Immature natural killer cell (primary cell): Measurements from ENCODE around the gene PEPD. TPM values are rescaled to one million over a fixed set of nuclear protein-coding genes. Genes with fewer than 3 reads are reported as not detected.

Experiments
- DNase-seq, 3 donors: peaks; one replicate each; pipeline ENCODE4 v3.0.0; 2022; ENCODE audit warnings: mixed read lengths in 1 of 3
- H3K27ac Mint-ChIP-seq, 6 donors: one replicate each; pipeline ENCODE4 v1.8.0; 2020; ENCODE audit warnings: mixed read lengths in 6 of 6, mild to moderate bottlenecking in 5 of 6, inconsistent platforms in 4 of 6, moderate library complexity in 3 of 6
- H3K27me3 Mint-ChIP-seq, 3 donors: one replicate each; pipeline ENCODE4 v1.8.0; 2020 to 2021; ENCODE audit warnings: low read depth in 3 of 3, mild to moderate bottlenecking in 3 of 3, mixed read lengths in 3 of 3, moderate library complexity in 3 of 3, inconsistent platforms in 1 of 3
- H3K36me3 Mint-ChIP-seq, 3 donors: one replicate each; pipeline ENCODE4 v1.8.0; 2020; ENCODE audit warnings: mixed read lengths in 3 of 3, inconsistent platforms in 2 of 3, mild to moderate bottlenecking in 2 of 3
- H3K4me1 Mint-ChIP-seq, 2 donors: one replicate each; pipeline ENCODE4 v1.8.0; 2020; ENCODE audit warnings: inconsistent platforms in 2 of 2, mild to moderate bottlenecking in 2 of 2, mixed read lengths in 2 of 2, moderate library complexity in 1 of 2
- H3K4me3 Mint-ChIP-seq, 5 donors: one replicate each; pipeline ENCODE4 v1.8.0; 2020; ENCODE audit warnings: mild to moderate bottlenecking in 5 of 5, mixed read lengths in 5 of 5, inconsistent platforms in 3 of 5, moderate library complexity in 3 of 5
- H3K9me3 Mint-ChIP-seq, 6 donors: one replicate each; pipeline ENCODE4 v1.8.0; 2020; ENCODE audit warnings: mild to moderate bottlenecking in 6 of 6, mixed read lengths in 6 of 6, inconsistent platforms in 4 of 6, moderate library complexity in 3 of 6
- polyA plus RNA-seq, 3 donors: library from polyadenylated mRNA; unstranded; fragments of 300-500 nt; fragmentation: Illumina TruSeq; gene quantifications; one replicate each; pipeline ENCODE4 v1.2.3, GENCODE V29; 2021

Gene PEPD
- polyA plus RNA-seq, 3 donors from 2014 or later: 135 to 181 (median 142) TPM

GRCh38 chr19:33554821-33555220, 33.2 kb upstream of the PEPD start:
- Mint-ChIP-seq H3K4me1 (no peaks in the 10 kb centered on the region), H3K36me3 (no peaks in the 10 kb centered on the region), H3K27me3 (peaks cover 0 to 6% (median 0%) of the 10 kb centered on the region in 3 donors), H3K27ac (no peak overlapping the region), H3K9me3 (no peaks in the 10 kb centered on the region), H3K4me3 (no peak overlapping the region)
- no peak for DNase-seq

GRCh38 chr19:33554391-33554790, 32.8 kb upstream of the PEPD start:
- no peak overlapping the region for H3K27ac Mint-ChIP-seq
- no peaks in the 10 kb centered on the region for H3K9me3 Mint-ChIP-seq
- no peak overlapping the region for H3K4me3 Mint-ChIP-seq
- H3K27me3 Mint-ChIP-seq: peaks cover 0 to 6% (median 0%) of the 10 kb centered on the region in 3 donors
- H3K36me3 Mint-ChIP-seq: no peaks in the 10 kb centered on the region
- DNase-seq: no peak
- no peaks in the 10 kb centered on the region for H3K4me1 Mint-ChIP-seq

- Mint-ChIP-seq H3K27ac (no peak overlapping the region), H3K4me1 (no peaks in the 10 kb centered on the region), H3K4me3 (no peak overlapping the region)
Measured at GRCh38 chr19:33553530-33554310, 32.1 kb upstream of the PEPD start.

GRCh38 chr19:33552928-33553279, 31.3 kb upstream of the PEPD start:
- Mint-ChIP-seq H3K27ac (no peak overlapping the region), H3K36me3 (no peaks in the 10 kb centered on the region), H3K27me3 (peaks cover 0 to 4% (median 0%) of the 10 kb centered on the region in 3 donors), H3K9me3 (no peaks in the 10 kb centered on the region), H3K4me1 (no peaks in the 10 kb centered on the region), H3K4me3 (no peak overlapping the region)
- no peak for DNase-seq

More at GRCh38 chr19:33553530-33554310, 32.1 kb upstream of the PEPD start:
- no peaks in the 10 kb centered on the region for H3K9me3 Mint-ChIP-seq
- H3K27me3 Mint-ChIP-seq: peaks cover 0 to 6% (median 0%) of the 10 kb centered on the region in 3 donors
- no peaks in the 10 kb centered on the region for H3K36me3 Mint-ChIP-seq
- DNase-seq: no peak

- Mint-ChIP-seq H3K36me3 (no peaks in the 10 kb centered on the region), H3K27me3 (peaks cover 0 to 4% (median 3%) of the 10 kb centered on the region in 3 donors), H3K4me3 (no peak overlapping the region), H3K27ac (no peak overlapping the region), H3K4me1 (no peaks in the 10 kb centered on the region), H3K9me3 (no peaks in the 10 kb centered on the region)
- DNase-seq: no peak
Measured at GRCh38 chr19:33552191-33552927, 30.8 kb upstream of the PEPD start.

GRCh38 chr19:33551676-33552075, 30.1 kb upstream of the PEPD start:
- no peak overlapping the region for H3K4me3 Mint-ChIP-seq
- no peak for DNase-seq

DNA sequence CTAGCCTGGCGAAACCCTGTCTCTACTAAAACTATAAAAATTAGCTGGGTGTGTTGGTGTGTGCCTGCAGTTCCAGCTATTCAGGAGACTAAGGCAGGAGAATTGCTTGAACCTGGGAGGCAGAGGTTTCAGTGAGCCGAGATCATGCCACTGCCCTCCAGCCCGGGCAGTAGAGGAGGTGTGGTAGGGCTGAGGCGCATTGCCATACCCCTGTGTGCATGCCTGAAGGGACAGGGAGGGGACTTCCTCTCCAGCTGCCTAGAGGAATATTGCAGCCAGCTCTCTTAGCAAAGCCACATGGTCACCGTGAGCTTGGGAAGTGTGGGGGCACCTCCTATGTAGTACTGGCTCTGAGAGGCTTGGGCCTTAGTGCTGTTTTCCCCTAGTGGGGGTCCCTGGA, 29.2 kb upstream of the PEPD start:
- no peaks in the 10 kb centered on the region for H3K4me1 Mint-ChIP-seq
- DNase-seq: no peak
- no peak overlapping the region for H3K27ac Mint-ChIP-seq
- no peak overlapping the region for H3K4me3 Mint-ChIP-seq
- H3K27me3 Mint-ChIP-seq: peaks cover 0 to 4% (median 3%) of the 10 kb centered on the region in 3 donors
- no peaks in the 10 kb centered on the region for H3K36me3 Mint-ChIP-seq
- no peaks in the 10 kb centered on the region for H3K9me3 Mint-ChIP-seq

More at GRCh38 chr19:33551676-33552075, 30.1 kb upstream of the PEPD start:
- no peaks in the 10 kb centered on the region for H3K9me3 Mint-ChIP-seq
- H3K27me3 Mint-ChIP-seq: peaks cover 0 to 4% (median 3%) of the 10 kb centered on the region in 3 donors
- H3K27ac Mint-ChIP-seq: no peak overlapping the region
- H3K36me3 Mint-ChIP-seq: no peaks in the 10 kb centered on the region
- no peaks in the 10 kb centered on the region for H3K4me1 Mint-ChIP-seq

- Mint-ChIP-seq H3K4me3 (no peak overlapping the region), H3K27ac (no peak overlapping the region), H3K4me1 (no peaks in the 10 kb centered on the region), H3K36me3 (no peaks in the 10 kb centered on the region), H3K9me3 (no peaks in the 10 kb centered on the region), H3K27me3 (peaks cover 1 to 9% (median 3%) of the 10 kb centered on the region in 3 donors)
- no peak for DNase-seq
Measured at GRCh38 chr19:33547676-33548075, 26.1 kb upstream of the PEPD start.

DNA sequence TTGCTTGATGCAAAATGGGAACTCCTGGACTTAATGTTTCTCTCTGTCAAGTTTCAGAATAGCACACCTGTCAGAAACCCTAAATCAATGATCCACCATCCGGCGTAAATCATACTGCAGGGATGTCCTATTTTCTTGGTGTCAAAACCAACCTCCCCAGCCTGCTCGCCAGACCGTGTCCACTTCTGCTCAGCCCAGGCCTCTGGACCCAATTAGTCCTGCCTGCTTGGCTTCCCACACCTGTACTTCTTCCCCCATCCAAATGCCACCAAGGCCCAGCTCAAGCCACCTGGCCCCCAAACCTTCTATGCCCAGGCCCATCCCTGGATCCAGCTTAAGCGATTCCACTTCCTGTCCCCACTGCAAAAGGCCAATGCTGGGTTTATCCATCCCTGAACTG, 25.1 kb upstream of the PEPD start:
- H3K27ac Mint-ChIP-seq: no peak overlapping the region
- H3K9me3 Mint-ChIP-seq: no peaks in the 10 kb centered on the region
- no peak for DNase-seq
- no peaks in the 10 kb centered on the region for H3K36me3 Mint-ChIP-seq
- peaks cover 1 to 11% (median 3%) of the 10 kb centered on the region in 3 donors for H3K27me3 Mint-ChIP-seq
- H3K4me3 Mint-ChIP-seq: no peak overlapping the region
- H3K4me1 Mint-ChIP-seq: no peaks in the 10 kb centered on the region

GRCh38 chr19:33545217-33545981, 23.8 kb upstream of the PEPD start:
- Mint-ChIP-seq H3K4me3 (no peak overlapping the region), H3K4me1 (no peaks in the 10 kb centered on the region), H3K27ac (no peak overlapping the region), H3K9me3 (no peaks in the 10 kb centered on the region), H3K36me3 (no peaks in the 10 kb centered on the region), H3K27me3 (peaks cover 3 to 9% (median 4%) of the 10 kb centered on the region in 3 donors)
- no peak for DNase-seq

- Mint-ChIP-seq H3K4me3 (no peak overlapping the region), H3K4me1 (no peaks in the 10 kb centered on the region), H3K27ac (no peak overlapping the region), H3K27me3 (peaks cover 7 to 9% (median 7%) of the 10 kb centered on the region in 3 donors), H3K9me3 (no peaks in the 10 kb centered on the region), H3K36me3 (no peaks in the 10 kb centered on the region)
- no peak for DNase-seq
Measured at GRCh38 chr19:33535226-33535625, 13.6 kb upstream of the PEPD start.

GRCh38 chr19:33532859-33533460, 11.4 kb upstream of the PEPD start:
- no peaks in the 10 kb centered on the region for H3K9me3 Mint-ChIP-seq
- H3K27ac Mint-ChIP-seq: no peak overlapping the region
- H3K4me3 Mint-ChIP-seq: no peak overlapping the region
- H3K27me3 Mint-ChIP-seq: peaks cover 2 to 10% (median 7%) of the 10 kb centered on the region in 3 donors
- H3K4me1 Mint-ChIP-seq: no peaks in the 10 kb centered on the region
- H3K36me3 Mint-ChIP-seq: no peaks in the 10 kb centered on the region
- DNase-seq: no peak

- no peaks in the 10 kb centered on the region for H3K9me3 Mint-ChIP-seq
- no peaks in the 10 kb centered on the region for H3K36me3 Mint-ChIP-seq
- H3K4me1 Mint-ChIP-seq: no peaks in the 10 kb centered on the region
- no peak overlapping the region for H3K27ac Mint-ChIP-seq
- H3K4me3 Mint-ChIP-seq: no peak overlapping the region
- peaks cover 0 to 6% (median 3%) of the 10 kb centered on the region in 3 donors for H3K27me3 Mint-ChIP-seq
- no peak for DNase-seq
Measured at GRCh38 chr19:33530842-33531241, 9.3 kb upstream of the PEPD start.
